ENCODE measurements around the gene DDIT4L. TPM values are rescaled to one million over a fixed set of nuclear protein-coding genes. Genes with fewer than 3 reads are reported as not detected.

DDIT4L gene, protein sequence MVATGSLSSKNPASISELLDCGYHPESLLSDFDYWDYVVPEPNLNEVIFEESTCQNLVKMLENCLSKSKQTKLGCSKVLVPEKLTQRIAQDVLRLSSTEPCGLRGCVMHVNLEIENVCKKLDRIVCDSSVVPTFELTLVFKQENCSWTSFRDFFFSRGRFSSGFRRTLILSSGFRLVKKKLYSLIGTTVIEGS
- total RNA-seq = 1.9 and 2.7 TPM in 2 replicates

DNA sequence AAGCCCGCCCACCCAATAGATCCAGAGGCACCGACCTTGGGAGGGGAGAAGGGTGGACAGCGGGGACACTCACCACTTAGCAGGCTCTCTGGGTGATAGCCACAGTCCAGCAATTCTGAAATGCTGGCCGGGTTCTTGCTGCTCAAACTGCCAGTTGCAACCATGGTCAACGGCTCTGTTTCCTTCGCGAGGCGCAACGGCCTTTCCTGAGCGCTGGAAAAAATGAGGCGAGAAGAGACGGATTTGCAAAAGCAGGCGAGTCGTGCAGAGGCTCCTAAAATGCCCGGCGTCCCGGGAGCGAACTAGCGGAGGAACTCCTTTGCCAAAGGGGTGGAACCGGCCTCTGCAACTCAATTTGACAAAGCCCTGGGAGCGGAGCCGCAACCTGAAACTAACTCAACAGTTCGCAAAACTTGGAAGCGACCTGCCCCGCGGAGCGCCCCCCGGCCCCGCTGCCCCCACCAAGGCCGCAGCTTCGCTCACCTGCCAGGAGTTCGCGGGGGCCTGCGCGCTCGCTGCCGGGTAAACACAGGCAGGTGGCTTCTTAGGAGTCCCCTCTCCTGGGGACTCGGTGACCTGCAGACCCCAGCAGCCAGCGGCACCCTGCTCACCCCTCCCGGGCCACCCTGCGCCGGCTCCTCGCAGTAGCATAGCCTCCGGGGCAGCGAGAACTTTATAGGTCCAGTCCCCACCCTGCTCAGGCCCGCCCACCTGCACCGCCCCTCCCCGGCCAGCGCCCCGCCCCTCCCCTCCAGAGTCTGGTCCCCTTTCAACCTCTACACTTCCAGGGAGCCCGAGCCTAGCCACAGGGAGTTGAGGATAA lies at the start of gene DDIT4L:
TSS of gene DDIT4L (minus strand) at position 649 of the 823 bp plus-strand sequence. CDS start at position 164, 485 bp downstream.

Other genes with a start within 250 kb of the DDIT4L start
- 18.5 and 22.7 TPM in 2 replicates for gene DNAJB14, start 243.8 kb downstream of the DDIT4L start, total RNA-seq
- 66.1 and 104 TPM in 2 replicates for gene H2AZ1, start 240.2 kb downstream of the DDIT4L start, total RNA-seq

Measured in cardiac ventricle fibroblast (primary cell).